HG02870 (cell line): ENCODE results near the gene NDST1.
"Not testable (repeated sequence)": the region's sequence is repeated elsewhere in the genome, so short reads cannot be mapped to it uniquely, and the experiment has no call there.

Source experiments
- ATAC-seq: cut with Tn5 transposase; IDR thresholded peaks from one replicate; pipeline ENCODE4 v1.9.1; 2021; ENCODE audit warnings: mild to moderate bottlenecking, moderate library complexity; ENCODE audit not compliant: unreplicated experiment

Gene NDST1

GRCh38 chr5:150505816-150506215 is 2.1 kb upstream of the NDST1 start:
- ATAC-seq: no peak

- no peak for ATAC-seq
These were observed 1.1 kb upstream of the NDST1 start for GRCh38 chr5:150506571-150507473.

GRCh38 chr5:150508277-150508640 is 328 bp downstream of the NDST1 start:
- ATAC-seq: no peak

- no peak for ATAC-seq
These were observed 897 bp downstream of the NDST1 start for GRCh38 chr5:150508828-150509227.

GRCh38 chr5:150509992-150510391 is 2.1 kb downstream of the NDST1 start:
- ATAC-seq: no peak

- ATAC-seq: no peak
These were observed 2.7 kb downstream of the NDST1 start for GRCh38 chr5:150510460-150511263.

- ATAC-seq: no peak
These were observed 3.8 kb downstream of the NDST1 start for GRCh38 chr5:150511578-150512367.

GRCh38 chr5:150512368-150512747 is 4.4 kb downstream of the NDST1 start:
- ATAC-seq: no peak

GRCh38 chr5:150513375-150514309 is 5.7 kb downstream of the NDST1 start:
- ATAC-seq: no peak

GRCh38 chr5:150514708-150515211 is 6.8 kb downstream of the NDST1 start:
- ATAC-seq: no peak

GRCh38 chr5:150515446-150515845 is 7.5 kb downstream of the NDST1 start:
- no peak for ATAC-seq

GRCh38 chr5:150516011-150516410 is 8.1 kb downstream of the NDST1 start:
- no peak for ATAC-seq

- no peak for ATAC-seq
These were observed 9.6 kb downstream of the NDST1 start for GRCh38 chr5:150517272-150518152.

- not testable (repeated sequence) for ATAC-seq
These were observed 11.0 kb downstream of the NDST1 start for GRCh38 chr5:150518712-150519559.

GRCh38 chr5:150519560-150519945 is 11.6 kb downstream of the NDST1 start:
- ATAC-seq: no peak

GRCh38 chr5:150519978-150520377 is 12.0 kb downstream of the NDST1 start:
- no peak for ATAC-seq

GRCh38 chr5:150520747-150521521 is 13.0 kb downstream of the NDST1 start:
- no peak for ATAC-seq

GRCh38 chr5:150521522-150521817 is 13.5 kb downstream of the NDST1 start:
- ATAC-seq: no peak
